Ovary (tissue), 9 donors: Measurements from ENCODE around the gene TRIOBP. TPM values are rescaled to one million over a fixed set of nuclear protein-coding genes. Genes with fewer than 3 reads are reported as not detected.

ENCODE experiments used
- DNase-seq, 5 donors: peaks; one replicate each; pipeline ENCODE4 v3.0.0-alpha.2; 2019 to 2020
- H3K27ac ChIP-seq, 2 donors: fragments of 200-600 bp; one replicate each; pipeline versions ENCODE4 v1.5.1 to v1.8.0; 2019 to 2022
- H3K27me3 ChIP-seq: fragments of 200-600 bp; one replicate; pipeline ENCODE4 v1.8.0; 2022
- H3K36me3 ChIP-seq: fragments of 200-600 bp; sonication (generic); one replicate; pipeline ENCODE4 v1.5.1; 2019
- H3K4me1 ChIP-seq: one replicate; pipeline ENCODE4 v1.8.1; 2013; ENCODE audit warnings: mild to moderate bottlenecking, moderate library complexity; ENCODE audit not compliant: insufficient read depth
- H3K4me3 ChIP-seq: fragments of 200-600 bp; sonication (generic); one replicate; pipeline ENCODE4 v1.5.1; 2017
- H3K9me3 ChIP-seq, 2 donors: fragments of 200-600 bp in 1 of 2; sonication (generic) in 1 of 2; one replicate each; pipeline versions ENCODE4 v1.5.1 to v1.8.1; 2013 to 2019; ENCODE audit warnings: mild to moderate bottlenecking in 1 of 2, moderate library complexity in 1 of 2
- CTCF ChIP-seq, 3 donors: fragments of 450-650 bp in 2 of 3; fragments of 200-600 bp in 1 of 3; IDR thresholded peaks; one replicate each; pipeline versions ENCODE4 v1.5.1 to v1.8.0; 2016 to 2022; ENCODE audit warnings: antibody characterized with exemption in 3 of 3, mild to moderate bottlenecking in 1 of 3
- EP300 ChIP-seq: sonication (generic); formaldehyde crosslinking; IDR thresholded peaks from one replicate; pipeline ENCODE4 v1.6.1; 2017; ENCODE audit warnings: antibody characterized with exemption
- POLR2A ChIP-seq: fragments of 450-650 bp; IDR thresholded peaks from one replicate; pipeline ENCODE4 v1.6.1; 2017; ENCODE audit warnings: antibody characterized with exemption, mild to moderate bottlenecking, moderate library complexity
- WGBS, 3 donors: extraction: QIAGEN DNeasy Blood & Tissue Kit in 1 of 3; methylation state at CpG; one replicate each; pipeline versions ENCODE4 v1.1.5 to v1.1.7; 2013 to 2017; 5-methylcytosine and 5-hydroxymethylcytosine counted together
- intact Hi-C, 4 donors: fragments of 100-400 bp; cut with DNase I; formaldehyde crosslinking; loops; one replicate each; pipeline versions ENCODE4 v1.11.0 to v1.15.1; 2022 to 2023
- polyA plus RNA-seq, 2 donors: library from polyadenylated mRNA; stranded (reverse); fragments of 200-250 nt in 1 of 2; fragments of 350-450 nt in 1 of 2; fragmentation: Illumina TruSeq in 1 of 2; extraction: RNeasy Lipid Tissue Mini Kit (QIAGEN cat#74804) in 1 of 2; gene quantifications; one replicate each; pipeline ENCODE4 v1.2.3, GENCODE V29; 2013 to 2014
- total RNA-seq, 7 donors: library from RNA; depleted of rRNA in 2 of 7; stranded (reverse); fragments of >200 nt in 2 of 7; fragmentation: NEBNext Ultra II Directional in 3 of 7; extraction: Animal tissue kit (Norgen Biotek cat#: 25700) in 3 of 7; gene quantifications; one replicate each; pipeline versions ENCODE4 v1.1.0 to v1.2.4, GENCODE V29; 2016 to 2023
- donor health status: DM: no; HTN: no; CAD: no; lungs with moderate emphysema.
- donor health status: DM: no; HTN: no; CAD: no.
- donor health status: Bipolar disorder and iron deficiency.
- donor health status: DM: yes; HTN: yes; CAD: no.
- donor health status: DM: no; HTN: no; CAD: no.
- donor health status: DM: yes; HTN: yes; CAD: no.

The TRIOBP gene
- total and polyA plus RNA-seq, 9 donors, result 19.5 to 175 (median 86.8) TPM

DNA sequence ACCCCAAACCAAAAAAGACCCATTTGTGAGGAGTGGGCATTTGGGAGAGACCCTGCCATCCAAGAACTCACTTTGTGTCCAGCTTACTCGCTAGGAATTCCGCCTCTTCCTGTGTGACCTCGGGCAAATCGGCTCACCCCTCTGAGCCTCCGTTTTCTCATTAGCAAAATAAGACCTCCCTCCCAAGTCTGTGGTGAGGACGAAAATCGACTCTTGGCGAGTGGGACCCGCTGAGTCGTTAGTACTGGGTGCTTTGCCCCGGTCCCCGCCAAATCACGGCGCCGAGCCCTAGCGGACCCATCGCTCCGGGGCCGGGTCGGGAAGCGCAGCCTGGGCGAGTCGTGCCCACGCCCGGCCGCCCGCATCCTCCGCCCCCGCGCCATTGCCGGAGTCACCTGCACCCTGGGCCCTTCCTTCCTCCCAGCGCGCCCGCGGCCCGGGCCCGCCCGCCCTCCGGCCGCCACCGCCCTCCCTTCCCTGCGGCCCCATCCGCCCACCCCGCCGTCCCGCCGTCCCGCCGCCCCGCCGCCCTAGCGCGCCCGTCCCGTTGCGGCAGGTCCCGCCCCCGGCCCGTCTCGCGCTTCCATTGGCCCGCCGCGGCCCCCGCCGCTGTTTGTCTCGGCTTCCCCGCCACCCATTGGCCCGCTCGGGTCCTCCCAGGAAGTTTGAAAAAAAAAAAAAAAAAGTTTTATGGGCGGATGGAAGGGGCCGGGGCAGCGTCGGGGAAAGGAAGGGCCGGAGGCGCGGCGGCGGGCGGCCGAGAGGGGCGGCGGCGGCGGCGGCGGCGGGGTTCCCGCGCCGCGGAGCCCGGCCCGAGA is 48.9 kb downstream of the TRIOBP start:
- no peaks in the 10 kb centered on the region for H3K9me3 ChIP-seq
- intact Hi-C loops, result loop anchor here in 2 of 4 donors (5.0 kb wide), 1 partner anchor 68 kb away; the partner anchor contains the start of gene LGALS1 (in 2 of the 2)
- WGBS, 3 donors, result 0 to 1% (median 0%) methylated on average over 63 to 94 of the region's 94 CpGs
- peak overlapping the region; percentile 87 to 93 for H3K27ac ChIP-seq
- no peaks in the 10 kb centered on the region for H3K27me3 ChIP-seq
- H3K36me3 ChIP-seq, result no peaks in the 10 kb centered on the region
- peak overlapping the region; percentile 84 for H3K4me3 ChIP-seq
- H3K4me1 ChIP-seq, result peaks cover 32% of the 10 kb centered on the region
- no peak for TF ChIP-seq CTCF (IDR thresholded peaks at IDR 0.05)
- no peak for TF ChIP-seq EP300
- peak; percentile 91 to 93 (median 92) for DNase-seq

DNA sequence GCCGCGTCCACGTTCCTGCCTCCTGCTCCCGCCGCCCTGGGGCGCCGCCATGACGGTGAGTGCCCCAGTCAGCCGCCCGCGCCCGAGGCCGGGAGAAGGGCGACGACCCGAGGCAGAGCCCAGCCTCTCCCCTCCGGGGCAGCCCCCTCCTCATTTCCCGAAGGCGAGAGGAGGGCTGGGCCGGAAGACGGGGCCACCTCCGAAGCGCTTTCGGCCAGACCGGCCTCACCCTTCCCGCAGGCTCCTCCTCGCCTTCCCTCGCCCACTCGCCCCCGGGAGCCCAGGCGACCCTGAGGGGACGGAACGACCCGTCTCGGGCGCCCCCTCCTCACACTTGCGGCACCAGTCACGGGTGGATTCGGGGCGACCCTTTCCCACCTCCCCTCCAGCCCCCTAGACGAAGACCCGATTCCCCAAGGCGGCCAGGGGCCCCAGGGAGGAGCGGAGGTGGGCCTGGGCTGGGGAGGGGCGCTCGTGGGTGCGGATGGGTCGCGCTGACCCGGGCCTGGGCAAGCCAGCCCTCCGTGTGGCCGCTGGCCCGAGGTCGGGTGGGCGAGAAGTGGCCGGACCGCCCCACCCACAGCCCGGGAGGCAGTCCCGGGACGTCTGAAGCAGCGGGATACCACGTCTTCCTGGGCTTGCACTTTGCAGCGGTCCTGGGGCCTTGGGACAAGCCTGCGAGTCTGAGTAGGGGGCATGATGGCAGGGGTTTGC is 49.7 kb downstream of the TRIOBP start:
- Histone ChIP-seq H3K27ac (peak overlapping the region; percentile 72 to 78), H3K4me1 (peaks cover 34% of the 10 kb centered on the region), H3K36me3 (no peaks in the 10 kb centered on the region), H3K4me3 (peak overlapping the region; percentile 84), H3K27me3 (no peaks in the 10 kb centered on the region), H3K9me3 (no peaks in the 10 kb centered on the region)
- TF ChIP-seq POLR2A, result peak; percentile 36
- no peak for TF ChIP-seq EP300
- peak in 4 of 5 donors; percentile 47 to 64 (median 58) for DNase-seq
- WGBS, 3 donors, result 0 to 1% (median 0%) methylated on average over 38 to 64 of the region's 64 CpGs
- intact Hi-C loops, result loop anchor here in 2 of 4 donors (5.0 kb wide), 1 partner anchor 69 kb away; the partner anchor contains the start of gene LGALS1 (in 2 of the 2)

DNA sequence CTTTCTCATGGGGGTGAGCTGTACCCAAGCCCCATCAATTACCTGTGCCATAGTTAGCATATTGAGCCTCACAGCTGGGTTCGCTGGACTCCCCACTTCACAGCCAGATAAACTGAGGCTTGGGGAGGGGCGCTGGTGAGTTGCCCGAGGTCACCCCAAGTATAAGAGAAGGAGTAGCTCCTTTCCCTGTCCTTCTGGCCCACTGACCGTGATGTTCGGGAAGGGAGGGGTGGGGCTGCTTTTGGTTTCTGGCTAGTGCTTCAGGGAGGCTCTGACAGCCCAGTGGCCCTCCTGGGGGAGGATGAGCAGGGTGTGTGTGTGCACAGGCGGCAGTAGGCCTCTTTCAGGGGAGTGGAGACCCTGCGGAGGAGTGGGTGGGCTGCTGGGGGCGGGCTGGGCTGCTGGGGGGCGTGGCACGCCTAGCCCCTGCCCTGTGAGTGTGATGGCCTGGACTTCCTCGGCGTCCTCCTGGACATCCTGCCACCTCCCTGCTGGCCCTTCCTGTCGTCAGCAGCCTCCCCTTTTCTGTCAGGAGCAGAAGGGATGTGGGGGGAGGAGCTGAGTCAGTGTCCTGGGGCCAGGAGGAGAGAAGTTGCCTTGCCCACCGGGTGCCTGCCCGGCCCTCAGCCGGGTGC is 50.3 kb downstream of the TRIOBP start:
- 6 to 7% (median 7%) methylated on average over 16 of the region's 16 CpGs for WGBS, 3 donors
- intact Hi-C loops, result loop anchor here in 2 of 4 donors (5.0 kb wide), 1 partner anchor 70 kb away; the partner anchor contains the start of gene LGALS1 (in 2 of the 2)
- no peak for TF ChIP-seq CTCF (IDR thresholded peaks at IDR 0.05)
- TF ChIP-seq EP300, result no peak
- TF ChIP-seq POLR2A, result no peak
- H3K27ac ChIP-seq, result peak overlapping the region; percentile 72 to 78
- H3K4me1 ChIP-seq, result peaks cover 39% of the 10 kb centered on the region
- H3K27me3 ChIP-seq, result no peaks in the 10 kb centered on the region
- H3K4me3 ChIP-seq, result peak overlapping the region; percentile 84
- H3K36me3 ChIP-seq, result no peaks in the 10 kb centered on the region
- no peaks in the 10 kb centered on the region for H3K9me3 ChIP-seq
- DNase-seq, result peak; percentile 38 to 68 (median 58)

- H3K9me3 ChIP-seq, result no peaks in the 10 kb centered on the region
- no peak for TF ChIP-seq CTCF (IDR thresholded peaks at IDR 0.05)
- no peak for TF ChIP-seq EP300
- TF ChIP-seq POLR2A, result no peak
- H3K27ac ChIP-seq, result peak overlapping the region; percentile 72 to 78
- intact Hi-C loops, result loop anchor here in 2 of 4 donors (5.0 kb wide), 1 partner anchor 70 kb away; the partner anchor contains the start of gene LGALS1 (in 2 of the 2)
- 31 to 42% (median 38%) methylated on average over 8 of the region's 8 CpGs for WGBS, 3 donors
- H3K36me3 ChIP-seq, result no peaks in the 10 kb centered on the region
- no peaks in the 10 kb centered on the region for H3K27me3 ChIP-seq
- peak overlapping the region; percentile 84 for H3K4me3 ChIP-seq
- peaks cover 45% of the 10 kb centered on the region for H3K4me1 ChIP-seq
- DNase-seq, result peak in 1 of 5 donors; percentile 26
Observed at GRCh38 chr22:37747715-37748100, 50.9 kb downstream of the TRIOBP start.
